ENCODE data around the gene ZCCHC24.

- TF ChIP-seq, protein P1, sequence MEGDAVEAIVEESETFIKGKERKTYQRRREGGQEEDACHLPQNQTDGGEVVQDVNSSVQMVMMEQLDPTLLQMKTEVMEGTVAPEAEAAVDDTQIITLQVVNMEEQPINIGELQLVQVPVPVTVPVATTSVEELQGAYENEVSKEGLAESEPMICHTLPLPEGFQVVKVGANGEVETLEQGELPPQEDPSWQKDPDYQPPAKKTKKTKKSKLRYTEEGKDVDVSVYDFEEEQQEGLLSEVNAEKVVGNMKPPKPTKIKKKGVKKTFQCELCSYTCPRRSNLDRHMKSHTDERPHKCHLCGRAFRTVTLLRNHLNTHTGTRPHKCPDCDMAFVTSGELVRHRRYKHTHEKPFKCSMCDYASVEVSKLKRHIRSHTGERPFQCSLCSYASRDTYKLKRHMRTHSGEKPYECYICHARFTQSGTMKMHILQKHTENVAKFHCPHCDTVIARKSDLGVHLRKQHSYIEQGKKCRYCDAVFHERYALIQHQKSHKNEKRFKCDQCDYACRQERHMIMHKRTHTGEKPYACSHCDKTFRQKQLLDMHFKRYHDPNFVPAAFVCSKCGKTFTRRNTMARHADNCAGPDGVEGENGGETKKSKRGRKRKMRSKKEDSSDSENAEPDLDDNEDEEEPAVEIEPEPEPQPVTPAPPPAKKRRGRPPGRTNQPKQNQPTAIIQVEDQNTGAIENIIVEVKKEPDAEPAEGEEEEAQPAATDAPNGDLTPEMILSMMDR (IDR thresholded peaks at IDR 0.05; ENCODE audit: extremely low read depth in 1 of 2, insufficient read depth in 1 of 2, low read depth in 1 of 2, low read length in 2 of 2): no peak
- TF ChIP-seq EZH2 (IDR thresholded peaks at IDR 0.05; ENCODE audit: borderline replicate concordance, low read depth, low read length, severe bottlenecking) (no peak), POLR2A (IDR thresholded peaks at IDR 0.05; ENCODE audit: low read depth, low read length) (no peak), POLR2AphosphoS5 (IDR thresholded peaks at IDR 0.05; ENCODE audit: insufficient read depth, low read depth, low read length) (no peak), MYC (IDR thresholded peaks at IDR 0.05; ENCODE audit: low read depth, low read length) (no peak)
Observed at GRCh38 chr10:79380946-79381721, 64.3 kb downstream of the ZCCHC24 start.

Measured in endothelial cell of umbilical vein (primary cell).